HepG2 (cell line): ENCODE data around the gene MAVS. TPM values are rescaled to one million over a fixed set of nuclear protein-coding genes. Genes with fewer than 3 reads are reported as not detected.

Experiments
- CREM ChIP-seq, 2 experiments: sonication (generic) in 1 of 2; formaldehyde crosslinking in 1 of 2; IDR thresholded peaks; 2 replicates each; pipeline versions ENCODE4 v1.4.0 to v1.6.1; 2016 to 2020; ENCODE audit warnings: antibody characterized with exemption in 1 of 2, mild to moderate bottlenecking in 1 of 2, missing genetic modification reagents in 1 of 2
- DPF2 ChIP-seq: sonication (generic); formaldehyde crosslinking; IDR thresholded peaks from 2 replicates; pipeline ENCODE4 v1.4.0; 2020; ENCODE audit warnings: mild to moderate bottlenecking, low read depth, missing genetic modification reagents, borderline replicate concordance
- FOSL2 ChIP-seq: sonication (generic); formaldehyde crosslinking; IDR thresholded peaks from 2 replicates; pipeline ENCODE4 v1.4.0; 2020; ENCODE audit warnings: missing genetic modification reagents
- HHEX ChIP-seq: IDR thresholded peaks from 2 replicates; pipeline ENCODE4 v1.6.1; 2016; ENCODE audit warnings: control low read depth
- HNF4G ChIP-seq, 2 experiments: sonication (generic) in 1 of 2; formaldehyde crosslinking in 1 of 2; IDR thresholded peaks; 2 replicates each; pipeline versions ENCODE4 v1.4.0 to v1.6.1; 2011 to 2020; ENCODE audit warnings: borderline replicate concordance in 2 of 2, low read depth in 2 of 2, mild to moderate bottlenecking in 2 of 2, low read length in 1 of 2, missing genetic modification reagents in 1 of 2, moderate library complexity in 1 of 2
- MAFG ChIP-seq: sonication (generic); formaldehyde crosslinking; IDR thresholded peaks from 2 replicates; pipeline ENCODE4 v1.5.1; 2020; ENCODE audit warnings: mild to moderate bottlenecking, missing genetic modification reagents
- RNF2 ChIP-seq: fragments of 450-650 bp; conservative IDR thresholded peaks from 2 replicates; pipeline ENCODE4 v1.6.1; 2016; ENCODE audit warnings: low read depth
- RXRB ChIP-seq: IDR thresholded peaks from 2 replicates; pipeline ENCODE4 v1.6.1; 2016; ENCODE audit warnings: borderline replicate concordance, missing genetic modification reagents, missing compliant biosample characterization
- SMAD1 ChIP-seq: sonication (generic); formaldehyde crosslinking; IDR thresholded peaks from 2 replicates; pipeline ENCODE4 v1.4.0; 2020; ENCODE audit warnings: missing genetic modification reagents, low read depth, mild to moderate bottlenecking, borderline replicate concordance
- SOX5 ChIP-seq: IDR thresholded peaks from 2 replicates; pipeline ENCODE4 v1.6.1; 2016; ENCODE audit warnings: borderline replicate concordance
- TEAD3 ChIP-seq: optimal IDR thresholded peaks from 2 replicates; pipeline ENCODE3; 2016; ENCODE audit warnings: borderline replicate concordance
- ZNF510 ChIP-seq: sonication (generic); formaldehyde crosslinking; IDR thresholded peaks from 2 replicates; pipeline ENCODE4 v1.4.0; 2020; ENCODE audit warnings: low read depth, mild to moderate bottlenecking, missing genetic modification reagents
- ZNF557 ChIP-seq: sonication (generic); formaldehyde crosslinking; IDR thresholded peaks from 2 replicates; pipeline ENCODE4 v1.4.0; 2020; ENCODE audit warnings: missing genetic modification reagents
- ZNF567 ChIP-seq: sonication (generic); formaldehyde crosslinking; IDR thresholded peaks from 2 replicates; pipeline ENCODE4 v1.8.1; 2023; ENCODE audit warnings: mild to moderate bottlenecking, missing genetic modification reagents, borderline replicate concordance
- ZNF577 ChIP-seq: sonication (generic); formaldehyde crosslinking; IDR thresholded peaks from 2 replicates; pipeline ENCODE4 v1.4.0; 2020; ENCODE audit warnings: mild to moderate bottlenecking, low read depth, missing genetic modification reagents, borderline replicate concordance
- ZNF674 ChIP-seq: sonication (generic); formaldehyde crosslinking; IDR thresholded peaks from 2 replicates; pipeline ENCODE4 v1.5.0; 2020; ENCODE audit warnings: low read depth, mild to moderate bottlenecking, missing genetic modification reagents
- ZNF7 ChIP-seq: IDR thresholded peaks from 2 replicates; pipeline ENCODE4 v1.6.1; 2016; ENCODE audit warnings: missing biosample characterization, missing genetic modification reagents
- ZNF770 ChIP-seq: sonication (generic); formaldehyde crosslinking; IDR thresholded peaks from 2 replicates; pipeline ENCODE4 v1.5.0; 2020; ENCODE audit warnings: mild to moderate bottlenecking, missing genetic modification reagents
- ZNF777 ChIP-seq: sonication (generic); formaldehyde crosslinking; IDR thresholded peaks from 2 replicates; pipeline ENCODE4 v1.4.0; 2020; ENCODE audit warnings: missing genetic modification reagents
- polyA plus RNA-seq, 8 experiments: library from polyadenylated mRNA; depleted of rRNA in 3 of 8; stranded (reverse) in 7 of 8; unstranded in 1 of 8; fragments of >200 nt; fragmentation: Illumina TruSeq in 4 of 8; extraction: Trizol in 4 of 8; gene quantifications; 2 replicates each; pipeline versions ENCODE4 v1.2.1 to v1.2.3, GENCODE V29; 2011 to 2016; ENCODE audit warnings: low read depth in 4 of 8, missing spikeins in 1 of 8, mixed read lengths in 1 of 8; ENCODE audit not compliant: insufficient read depth in 1 of 8
- total RNA-seq, 5 experiments: library from RNA; depleted of rRNA; stranded (reverse); fragments of >200 nt; fragmentation: Illumina TruSeq; extraction: Trizol; gene quantifications; 2 replicates each; pipeline ENCODE4 v1.2.3, GENCODE V29; 2016; ENCODE audit warnings: low read depth in 1 of 5
- TF ChIP-seq, protein P1 (sequence below): sonication (generic); formaldehyde crosslinking; IDR thresholded peaks from 2 replicates; pipeline ENCODE4 v1.5.0; 2020; ENCODE audit warnings: mild to moderate bottlenecking, missing genetic modification reagents
- TF ChIP-seq, protein P2 (sequence below): sonication (generic); formaldehyde crosslinking; IDR thresholded peaks from 2 replicates; pipeline ENCODE4 v1.4.0; 2020; ENCODE audit warnings: missing genetic modification reagents
- TF ChIP-seq, protein P3 (sequence below): sonication (generic); formaldehyde crosslinking; IDR thresholded peaks from 2 replicates; pipeline ENCODE4 v1.5.0; 2020; ENCODE audit warnings: missing genetic modification reagents

Gene MAVS
- total and polyA plus RNA-seq, 2 of the 13 experiments (the other 11 are each of a cell fraction or from before 2014, with no cell fraction given), result 27.3 to 36.6 TPM

DNA sequence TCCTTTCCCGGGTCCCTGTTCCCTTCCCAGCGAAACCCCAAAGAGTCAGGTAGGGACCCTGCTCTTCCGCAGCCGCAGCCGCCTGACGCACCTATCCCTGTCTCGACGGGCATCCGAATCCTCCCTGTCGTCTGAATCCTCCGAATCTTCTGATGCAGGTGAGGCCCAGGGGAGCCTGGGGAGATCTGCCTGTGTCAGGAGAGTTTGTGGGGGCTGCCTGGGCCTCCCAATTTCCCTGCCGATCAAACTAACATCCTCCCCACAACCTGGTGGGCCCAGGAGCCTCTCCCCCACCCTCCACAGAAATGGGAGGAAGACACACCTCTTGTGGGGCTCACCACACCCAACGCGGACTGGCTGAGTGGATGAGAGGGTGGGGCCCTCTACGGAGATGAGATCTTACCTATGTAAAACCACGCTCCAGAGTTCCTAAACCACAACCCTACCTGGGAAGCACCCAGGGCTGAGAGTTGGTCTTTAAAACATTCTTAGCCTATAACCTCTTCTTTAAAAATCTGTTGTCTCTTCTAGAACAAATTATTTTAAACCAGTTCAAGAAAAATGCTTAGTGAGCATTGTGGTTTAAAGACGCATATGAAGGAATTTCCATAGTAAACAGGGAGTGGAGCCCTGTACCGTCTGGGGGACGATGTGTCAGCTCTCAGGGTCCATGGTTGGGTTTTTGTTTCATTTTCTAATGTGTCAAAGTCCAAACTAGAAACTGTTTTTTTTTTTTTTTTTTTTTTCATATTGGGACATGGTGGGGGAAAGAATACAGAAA, 48.9 kb upstream of the MAVS start (continued):
- TF ChIP-seq, protein P1, sequence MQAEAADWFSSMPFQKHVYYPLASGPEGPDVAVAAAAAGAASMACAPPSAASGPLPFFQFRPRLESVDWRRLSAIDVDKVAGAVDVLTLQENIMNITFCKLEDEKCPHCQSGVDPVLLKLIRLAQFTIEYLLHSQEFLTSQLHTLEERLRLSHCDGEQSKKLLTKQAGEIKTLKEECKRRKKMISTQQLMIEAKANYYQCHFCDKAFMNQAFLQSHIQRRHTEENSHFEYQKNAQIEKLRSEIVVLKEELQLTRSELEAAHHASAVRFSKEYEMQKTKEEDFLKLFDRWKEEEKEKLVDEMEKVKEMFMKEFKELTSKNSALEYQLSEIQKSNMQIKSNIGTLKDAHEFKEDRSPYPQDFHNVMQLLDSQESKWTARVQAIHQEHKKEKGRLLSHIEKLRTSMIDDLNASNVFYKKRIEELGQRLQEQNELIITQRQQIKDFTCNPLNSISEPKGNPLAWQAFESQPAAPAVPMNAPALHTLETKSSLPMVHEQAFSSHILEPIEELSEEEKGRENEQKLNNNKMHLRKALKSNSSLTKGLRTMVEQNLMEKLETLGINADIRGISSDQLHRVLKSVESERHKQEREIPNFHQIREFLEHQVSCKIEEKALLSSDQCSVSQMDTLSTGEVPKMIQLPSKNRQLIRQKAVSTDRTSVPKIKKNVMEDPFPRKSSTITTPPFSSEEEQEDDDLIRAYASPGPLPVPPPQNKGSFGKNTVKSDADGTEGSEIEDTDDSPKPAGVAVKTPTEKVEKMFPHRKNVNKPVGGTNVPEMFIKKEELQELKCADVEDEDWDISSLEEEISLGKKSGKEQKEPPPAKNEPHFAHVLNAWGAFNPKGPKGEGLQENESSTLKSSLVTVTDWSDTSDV, result no peak
- TF ChIP-seq CREM (IDR thresholded peaks at IDR 0.05) (no peak), CREM (CRISPR knock-in tag; IDR thresholded peaks at IDR 0.05) (no peak), ZNF557 (CRISPR knock-in tag) (no peak), ZNF674 (no peak), ZNF777 (peak; percentile 72), DPF2 (CRISPR knock-in tag) (no peak), ZNF567 (CRISPR knock-in tag) (no peak), RXRB (CRISPR knock-in tag) (no peak), FOSL2 (CRISPR knock-in tag) (peak; percentile 47; the same call in 1 of the 2 replicates), ZNF510 (no peak), ZNF7 (CRISPR knock-in tag) (no peak), ZNF770 (CRISPR knock-in tag) (no peak), HHEX (CRISPR knock-in tag) (no peak), RNF2 (no peak), ZNF577 (CRISPR knock-in tag) (no peak), HNF4G (IDR thresholded peaks at IDR 0.05; ENCODE audit: borderline replicate concordance, low read depth, low read length) (peak; percentile 73), HNF4G (CRISPR knock-in tag; IDR thresholded peaks at IDR 0.05; ENCODE audit: borderline replicate concordance, low read depth) (no peak; the same call in 1 of the 2 replicates), SMAD1 (CRISPR knock-in tag) (peak; percentile 46; the same call in 1 of the 2 replicates), TEAD3 (peak; percentile 44), SOX5 (CRISPR knock-in tag) (no peak), MAFG (CRISPR knock-in tag) (no peak)
- TF ChIP-seq, protein P2, sequence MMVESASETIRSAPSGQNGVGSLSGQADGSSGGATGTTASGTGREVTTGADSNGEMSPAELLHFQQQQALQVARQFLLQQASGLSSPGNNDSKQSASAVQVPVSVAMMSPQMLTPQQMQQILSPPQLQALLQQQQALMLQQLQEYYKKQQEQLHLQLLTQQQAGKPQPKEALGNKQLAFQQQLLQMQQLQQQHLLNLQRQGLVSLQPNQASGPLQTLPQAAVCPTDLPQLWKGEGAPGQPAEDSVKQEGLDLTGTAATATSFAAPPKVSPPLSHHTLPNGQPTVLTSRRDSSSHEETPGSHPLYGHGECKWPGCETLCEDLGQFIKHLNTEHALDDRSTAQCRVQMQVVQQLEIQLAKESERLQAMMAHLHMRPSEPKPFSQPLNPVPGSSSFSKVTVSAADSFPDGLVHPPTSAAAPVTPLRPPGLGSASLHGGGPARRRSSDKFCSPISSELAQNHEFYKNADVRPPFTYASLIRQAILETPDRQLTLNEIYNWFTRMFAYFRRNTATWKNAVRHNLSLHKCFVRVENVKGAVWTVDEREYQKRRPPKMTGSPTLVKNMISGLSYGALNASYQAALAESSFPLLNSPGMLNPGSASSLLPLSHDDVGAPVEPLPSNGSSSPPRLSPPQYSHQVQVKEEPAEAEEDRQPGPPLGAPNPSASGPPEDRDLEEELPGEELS (CRISPR knock-in tag), result no peak
- TF ChIP-seq, protein P3, sequence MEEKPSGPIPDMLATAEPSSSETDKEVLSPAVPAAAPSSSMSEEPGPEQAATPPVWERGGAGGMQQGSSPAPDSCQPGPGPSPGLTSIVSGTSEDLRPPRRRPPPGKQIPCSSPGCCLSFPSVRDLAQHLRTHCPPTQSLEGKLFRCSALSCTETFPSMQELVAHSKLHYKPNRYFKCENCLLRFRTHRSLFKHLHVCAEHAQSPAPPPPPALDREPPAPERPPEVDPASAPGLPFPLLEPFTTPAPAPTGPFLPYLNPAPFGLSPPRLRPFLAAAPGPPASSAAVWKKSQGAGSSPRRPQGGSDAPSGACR (CRISPR knock-in tag), result 0 out of 2 replicates have a peak, but pooled peaks have one; percentile 29
